PFSK-1 (cell line): ENCODE measurements around the gene BRICD5.

Experiments used
- FOXP2 ChIP-seq: optimal IDR thresholded peaks from 2 replicates; pipeline ENCODE3; 2011; ENCODE audit warnings: borderline replicate concordance, control low read depth, inconsistent platforms; ENCODE audit not compliant: insufficient read depth; ENCODE audit errors: extremely low read length, extremely low read depth
- POLR2AphosphoS5 ChIP-seq: IDR thresholded peaks from 2 replicates; pipeline ENCODE4 v1.6.1; 2012; ENCODE audit warnings: low read depth, mild to moderate bottlenecking, control low read depth, low read length, moderate library complexity
- REST ChIP-seq, 2 experiments: IDR thresholded peaks; 2 replicates each; pipeline versions ENCODE4 v1.6.1 to v1.8.0; 2011 to 2012; ENCODE audit warnings: low read depth in 2 of 2, low read length in 2 of 2, control low read depth in 1 of 2, inconsistent platforms in 1 of 2, mild to moderate bottlenecking in 1 of 2, moderate library complexity in 1 of 2; ENCODE audit not compliant: insufficient read depth in 1 of 2
- SIN3A ChIP-seq: IDR thresholded peaks from 2 replicates; pipeline ENCODE4 v1.6.1; 2012; ENCODE audit warnings: mild to moderate bottlenecking, low read length, moderate library complexity, borderline replicate concordance; ENCODE audit not compliant: insufficient read depth
- TAF1 ChIP-seq: IDR thresholded peaks from 2 replicates; pipeline ENCODE4 v1.6.1; 2012; ENCODE audit warnings: low read length, control low read depth, borderline replicate concordance; ENCODE audit not compliant: insufficient read depth

The BRICD5 gene

GRCh38 chr16:2253293-2253692 is 42.6 kb upstream of the BRICD5 start:
- TF ChIP-seq TAF1 (no peak), SIN3A (no peak), REST (IDR thresholded peaks at IDR 0.05; ENCODE audit: insufficient read depth in 1 of 2, low read depth in 2 of 2, low read length in 2 of 2) (no peak), POLR2AphosphoS5 (no peak), FOXP2 (no peak)

- TF ChIP-seq SIN3A (no peak), FOXP2 (no peak), TAF1 (no peak), REST (IDR thresholded peaks at IDR 0.05; ENCODE audit: insufficient read depth in 1 of 2, low read depth in 2 of 2, low read length in 2 of 2) (no peak), POLR2AphosphoS5 (no peak)
Measured at GRCh38 chr16:2252806-2253148, 42.1 kb upstream of the BRICD5 start.

GRCh38 chr16:2251296-2252111 is 40.8 kb upstream of the BRICD5 start, which contains the start of gene ECI1:
TSS of gene ECI1 (minus strand) at chr16:2251587. CDS start at chr16:2251566, 21 bp downstream.
- TF ChIP-seq SIN3A = no peak
- TF ChIP-seq TAF1 = peak; percentile 93
- peak in 1 of 2 experiments; percentile 12; a peak in 1 of 4 replicates for TF ChIP-seq REST (IDR thresholded peaks at IDR 0.05; ENCODE audit: insufficient read depth in 1 of 2, low read depth in 2 of 2, low read length in 2 of 2)
- peak; percentile 64 for TF ChIP-seq POLR2AphosphoS5
- peak; percentile 90 for TF ChIP-seq FOXP2

- no peak for TF ChIP-seq POLR2AphosphoS5
- no peak for TF ChIP-seq REST (IDR thresholded peaks at IDR 0.05; ENCODE audit: insufficient read depth in 1 of 2, low read depth in 2 of 2, low read length in 2 of 2)
- TF ChIP-seq TAF1 = no peak
- TF ChIP-seq FOXP2 = no peak
- no peak for TF ChIP-seq SIN3A
Measured at GRCh38 chr16:2250652-2251295, 40.1 kb upstream of the BRICD5 start.
